AG08395 (cell line): ENCODE results near the gene S100A7.

Experiments used
- DNase-seq: peaks from one replicate; pipeline ENCODE4 v3.0.0; 2012; ENCODE audit warnings: mixed read lengths, low spot score

S100A7 gene

DNA sequence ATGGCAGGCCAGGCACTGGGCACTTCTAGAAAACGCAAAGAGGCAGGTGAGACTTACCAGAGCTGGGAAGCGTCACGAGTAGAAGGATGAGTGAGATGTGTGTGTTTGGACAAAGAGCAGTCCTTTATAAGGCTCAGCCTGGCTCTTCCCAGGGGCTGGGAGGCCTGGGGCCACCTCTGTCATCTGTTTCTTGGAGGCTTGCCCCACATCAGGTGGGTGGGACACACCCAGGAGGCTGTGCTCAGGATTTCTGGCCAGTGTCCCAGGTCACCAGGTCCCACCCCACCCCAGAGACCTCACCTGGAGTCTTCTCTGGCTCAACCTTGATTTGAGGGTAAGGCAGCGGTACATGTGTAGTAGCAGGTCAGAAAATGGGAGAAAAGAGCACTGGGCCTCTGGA is at the start of gene S100A7:
S100A7 (minus strand) TSS at position 101 of the 400 bp plus-strand sequence. CDS start 1,638 bp downstream, outside the sequence.
- DNase-seq = no peak

- DNase-seq = peak; percentile 48
These were observed 49.4 kb upstream of the S100A7 start for GRCh38 chr1:153509729-153510354.

DNA sequence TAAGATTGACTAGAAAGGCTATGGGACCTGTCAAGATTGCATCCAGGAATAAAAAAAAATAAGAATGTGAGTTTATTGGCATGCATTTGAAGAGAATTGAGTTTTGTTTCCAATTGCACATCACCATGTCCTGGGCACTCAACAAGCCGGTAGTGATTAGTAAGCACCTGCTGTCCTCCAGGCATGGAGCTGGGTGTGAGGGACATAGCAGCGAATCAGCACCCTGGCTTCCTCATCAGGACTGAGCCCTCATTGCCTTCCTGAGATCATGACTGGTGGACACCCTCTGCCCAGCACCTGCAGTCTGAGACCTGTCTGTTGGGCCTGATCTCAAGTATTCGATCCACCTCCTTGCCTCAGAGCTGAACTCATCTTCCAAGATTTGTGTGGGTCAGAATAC is 48.6 kb upstream of the S100A7 start:
- DNase-seq = no peak

- DNase-seq = no peak
These were observed 47.6 kb upstream of the S100A7 start for GRCh38 chr1:153507926-153508583.

DNA sequence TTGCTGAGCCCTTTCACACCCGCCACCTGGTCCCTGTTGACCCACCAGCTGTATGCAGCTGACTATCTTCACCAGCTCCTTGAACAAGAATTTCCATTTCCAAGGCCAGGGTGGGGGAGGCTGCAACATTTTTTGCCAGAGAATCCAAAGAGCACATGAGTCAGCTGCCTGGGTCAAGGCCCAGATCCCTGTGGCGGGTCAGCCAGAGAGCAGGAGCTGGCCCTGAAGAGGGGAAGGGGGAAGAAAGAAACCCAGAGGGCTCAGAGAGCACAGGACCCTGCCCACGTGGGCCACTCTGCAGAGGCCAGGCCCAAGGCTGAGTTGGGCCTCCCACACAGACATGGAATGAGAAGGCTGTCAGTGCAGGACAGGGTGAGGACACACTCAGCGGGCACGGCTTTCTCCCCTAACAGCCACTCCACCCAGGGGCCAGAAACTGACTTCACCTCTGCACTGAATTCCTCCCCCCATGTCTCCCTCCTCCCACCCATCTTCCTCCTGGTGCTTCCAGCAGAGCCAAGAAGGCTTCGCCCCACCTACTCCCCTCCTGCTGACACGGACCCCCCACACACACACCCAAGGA is 46.5 kb upstream of the S100A7 start:
- peak; percentile 94 for DNase-seq

GRCh38 chr1:153506386-153506785 is 45.9 kb upstream of the S100A7 start:
- DNase-seq = no peak

DNA sequence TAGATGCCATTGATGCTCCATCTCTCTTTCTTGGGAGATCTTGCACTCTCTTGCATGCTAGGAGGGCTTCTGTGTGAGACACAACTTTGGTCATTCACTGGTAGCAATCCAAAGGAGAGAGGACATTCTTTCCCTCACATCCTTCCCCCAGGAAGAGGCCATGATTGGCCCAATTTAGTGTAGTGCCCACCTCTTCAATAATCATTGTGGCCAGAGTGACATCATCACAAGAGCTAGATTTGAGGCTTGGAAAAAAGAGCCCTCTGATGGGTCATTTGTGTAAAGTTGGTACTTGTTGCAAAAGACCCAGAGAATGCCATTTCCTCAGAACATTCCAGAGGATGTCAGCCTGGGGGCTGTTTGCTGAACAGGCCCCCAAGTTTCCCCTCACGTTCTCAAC is 45.1 kb upstream of the S100A7 start:
- DNase-seq = peak; percentile 30

DNA sequence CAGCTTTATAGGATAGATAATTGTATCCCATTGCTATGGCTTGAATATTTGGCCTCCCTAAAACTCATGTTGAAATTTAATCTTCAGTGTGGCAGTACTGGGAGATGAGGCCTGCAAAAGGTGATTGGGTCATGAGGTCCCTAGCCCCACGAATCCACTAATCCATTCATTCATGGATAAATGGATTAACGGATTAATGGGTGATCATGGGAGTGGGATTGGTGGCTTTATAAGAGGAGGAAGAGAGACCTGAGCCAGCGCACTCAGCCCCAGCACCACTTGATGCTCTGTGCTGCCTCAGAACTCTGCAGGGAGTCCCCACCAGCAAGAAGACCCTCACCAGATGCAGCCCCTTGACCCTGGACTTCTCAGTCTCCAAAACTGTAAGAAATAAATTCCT is 43.3 kb upstream of the S100A7 start:
- DNase-seq = no peak

- no peak for DNase-seq
These were observed 38.3 kb upstream of the S100A7 start for GRCh38 chr1:153498746-153499145.

GRCh38 chr1:153495536-153495935 is 35.1 kb upstream of the S100A7 start:
- DNase-seq = no peak

DNA sequence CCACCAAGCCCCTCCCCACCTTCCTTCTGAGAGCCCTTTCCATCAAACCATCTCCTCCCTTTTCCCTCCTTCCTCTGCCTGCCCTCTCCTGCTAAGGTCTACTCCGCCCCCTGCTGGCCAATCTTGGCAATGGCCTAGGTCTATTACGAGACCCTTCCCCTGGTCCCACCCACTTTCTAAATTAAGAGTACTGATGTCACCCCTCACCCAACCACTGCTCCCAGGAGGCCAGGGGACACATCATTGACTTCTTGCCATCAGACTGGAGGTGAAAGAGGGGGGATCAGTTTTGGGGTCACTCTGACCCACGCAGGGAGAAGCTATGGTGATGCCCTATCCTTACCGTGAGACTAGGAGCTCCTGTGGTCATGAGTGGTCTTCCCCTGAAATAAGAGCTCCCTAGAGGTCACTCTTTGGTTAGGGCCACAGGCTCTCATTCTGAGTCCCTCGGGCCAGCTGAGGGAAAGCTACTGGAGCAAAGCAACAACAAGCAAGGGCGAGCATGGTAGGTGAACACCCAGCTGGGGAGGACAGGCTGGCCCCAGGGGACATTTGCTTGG is 34.6 kb upstream of the S100A7 start:
- peak; percentile 60 for DNase-seq

DNA sequence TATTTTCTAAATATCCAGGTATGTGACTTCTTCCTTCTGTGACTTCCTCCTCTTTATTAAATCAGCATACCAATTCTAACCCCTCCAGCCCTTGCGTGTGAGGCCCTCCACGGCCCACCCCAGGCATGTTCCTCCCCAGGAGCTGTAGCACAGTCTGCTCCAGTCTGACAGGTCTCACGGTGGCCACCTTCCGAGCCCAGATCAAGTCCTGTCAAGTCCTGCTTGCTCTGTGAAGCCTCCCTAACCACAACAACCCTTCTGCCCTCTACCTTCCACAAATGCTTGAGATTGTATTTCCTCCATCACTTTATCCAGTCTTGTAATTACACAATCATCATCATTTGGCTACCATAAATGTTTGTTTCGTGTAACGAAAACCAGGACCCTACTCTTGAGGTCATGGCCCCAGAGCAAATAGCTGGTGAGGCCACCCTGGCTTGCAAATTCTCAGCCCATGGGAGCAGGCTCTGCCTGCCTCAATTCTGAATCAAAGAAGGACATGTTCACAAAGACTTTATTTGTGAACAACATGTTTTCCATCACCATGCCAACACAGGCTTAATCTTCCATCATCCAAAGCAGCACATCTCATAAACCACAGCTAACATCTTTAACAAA is 33.0 kb upstream of the S100A7 start:
- no peak for DNase-seq

DNA sequence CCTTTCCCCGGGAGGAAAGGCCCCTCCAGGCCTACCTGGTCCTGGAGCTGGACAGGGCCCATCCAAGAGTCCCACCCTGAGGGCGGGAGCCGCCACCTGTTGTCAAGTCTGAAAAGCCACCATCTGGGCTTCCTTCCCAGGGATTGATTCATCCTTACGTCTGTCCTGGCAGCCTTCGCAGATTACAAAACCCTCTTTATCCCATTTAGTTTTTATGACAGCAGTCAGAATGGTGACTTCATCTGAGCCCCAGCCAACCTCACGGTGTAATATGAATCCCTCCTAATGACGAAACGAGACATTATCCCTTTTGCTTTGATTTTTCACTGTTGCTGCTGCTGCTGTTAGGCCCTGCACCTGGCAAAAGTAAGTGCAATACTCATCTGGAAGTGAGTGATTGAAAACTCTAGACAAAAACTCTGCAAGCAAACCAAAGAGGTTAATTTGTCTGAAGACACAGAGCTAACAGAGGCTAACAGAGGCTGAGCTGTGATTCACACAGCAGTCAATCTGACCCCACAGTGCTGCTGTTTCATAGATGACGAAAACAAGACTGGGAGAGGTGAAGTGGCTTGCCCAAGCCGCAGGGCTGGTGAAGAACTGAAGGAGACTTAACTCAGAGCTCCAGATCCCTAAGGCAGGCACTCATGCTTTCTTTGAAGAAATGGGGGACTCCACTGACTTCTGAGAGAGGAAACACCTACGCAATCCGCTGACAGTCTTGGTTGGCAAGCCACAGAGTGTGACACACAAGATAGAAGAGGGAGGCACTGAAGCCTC is 30.0 kb upstream of the S100A7 start:
- peak; percentile 88 for DNase-seq

GRCh38 chr1:153488731-153489130 is 28.3 kb upstream of the S100A7 start:
- DNase-seq = no peak

- DNase-seq = no peak
These were observed 27.3 kb upstream of the S100A7 start for GRCh38 chr1:153487707-153488106.

DNA sequence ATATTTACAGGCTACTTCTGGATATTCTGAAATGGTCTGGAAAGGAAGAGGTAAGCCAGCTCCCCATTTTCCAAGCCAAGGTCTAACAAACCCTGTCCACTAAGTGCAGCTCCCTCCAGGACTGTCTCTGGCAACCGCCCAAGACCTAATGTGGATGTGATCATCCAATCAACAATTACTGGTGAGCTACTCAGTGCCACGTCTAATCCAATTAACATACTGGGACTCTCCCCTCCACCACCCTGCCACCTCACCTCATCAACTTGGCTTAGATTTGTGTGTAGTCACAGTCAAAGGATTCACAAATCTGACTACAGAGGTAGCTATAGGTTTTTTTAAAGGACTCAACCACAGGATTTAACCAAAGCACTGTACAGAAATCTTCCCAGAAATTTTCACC is 25.4 kb upstream of the S100A7 start:
- no peak for DNase-seq

- no peak for DNase-seq
These were observed 23.3 kb upstream of the S100A7 start for GRCh38 chr1:153483776-153484175.

- DNase-seq = no peak
These were observed 20.7 kb upstream of the S100A7 start for GRCh38 chr1:153481124-153481523.

DNA sequence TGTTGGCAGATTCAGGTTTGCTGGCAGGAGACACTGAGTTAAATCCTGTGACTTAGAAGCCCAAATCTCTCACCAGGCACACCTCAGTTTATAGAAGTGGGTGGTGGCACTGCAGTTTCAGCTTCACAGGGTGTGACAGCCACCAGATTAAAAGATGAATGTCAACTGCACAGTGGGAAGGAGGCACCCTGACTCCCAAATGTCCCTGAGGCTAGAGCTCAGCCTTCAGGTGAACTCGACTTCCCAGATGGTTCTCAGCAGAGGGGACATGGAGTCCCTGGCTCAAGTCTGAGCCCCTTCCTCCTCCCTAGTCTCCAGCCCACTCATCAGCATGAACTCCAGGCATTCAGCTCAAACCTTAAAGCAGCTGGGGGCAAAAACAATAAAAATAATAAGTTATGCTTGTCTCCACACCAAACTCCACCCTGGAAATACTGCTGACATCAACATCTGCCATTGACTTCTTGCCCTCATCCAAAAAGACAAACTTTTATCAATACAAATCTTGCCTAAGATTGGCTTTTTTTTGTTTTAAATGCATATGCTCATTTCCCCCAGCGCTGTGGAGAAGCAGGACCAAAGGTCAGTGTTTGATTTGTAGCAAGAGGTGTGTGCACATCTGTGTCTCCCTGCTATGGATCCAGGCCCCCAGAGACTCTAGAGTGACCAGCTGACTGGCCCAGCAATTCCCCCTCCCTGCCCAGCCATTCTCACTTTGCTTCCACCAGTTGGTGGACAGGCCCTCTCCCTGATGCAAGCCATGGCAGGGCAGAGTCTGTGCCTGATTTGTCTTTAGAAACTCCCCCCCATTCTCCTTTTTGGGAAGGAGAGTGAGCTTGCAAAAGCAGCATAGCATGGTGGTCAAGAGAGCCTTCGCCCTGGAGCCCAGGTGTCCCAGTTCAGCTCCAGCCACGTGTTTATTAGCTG is 18.5 kb upstream of the S100A7 start:
- DNase-seq = no peak

DNA sequence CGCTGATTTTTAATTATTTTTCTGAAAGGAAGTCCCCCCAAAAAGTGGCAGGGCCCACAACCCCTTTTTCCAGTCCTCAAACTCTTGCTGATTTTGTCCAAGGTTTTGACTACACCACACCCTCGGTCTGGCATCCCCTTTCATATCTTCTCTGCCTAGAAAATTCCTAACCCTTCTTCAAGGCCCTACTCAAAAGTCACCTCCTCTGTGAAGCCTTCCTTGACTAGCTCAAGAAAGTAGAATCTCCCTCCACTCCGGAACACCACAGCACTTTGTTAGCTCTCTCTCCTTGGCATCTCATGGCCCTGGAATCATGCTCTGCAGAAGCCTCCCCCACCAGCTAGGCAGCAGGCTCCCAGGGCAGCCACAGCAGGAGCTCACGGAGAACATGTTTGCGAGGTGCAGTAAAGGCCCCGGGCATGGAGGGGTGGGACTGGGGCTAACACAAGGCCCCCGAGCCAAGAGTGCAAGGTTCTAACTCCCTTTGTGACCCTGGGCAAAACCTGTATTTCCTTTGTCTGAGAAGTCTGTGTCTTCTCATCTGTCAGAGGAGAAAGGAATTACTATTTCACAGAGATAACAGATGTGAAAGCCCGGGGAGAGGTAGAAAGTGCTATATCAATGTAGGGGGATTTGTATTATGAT is 17.7 kb upstream of the S100A7 start:
- DNase-seq = no peak
